Head of caudate nucleus (tissue), 42 donors: ENCODE results near the gene WNT2.
A peak's percentile ranks its signal among the peaks of the same experiment; 100 is the strongest.
"Not testable (repeated sequence)": the region's sequence is repeated elsewhere in the genome, so short reads cannot be mapped to it uniquely, and the experiment has no call there.

Source experiments
- DNase-seq, 42 donors: peaks; one replicate each; pipeline versions ENCODE4 v3.0.0 to v3.0.0-alpha.2; 2020 to 2021; ENCODE audit warnings: mixed read lengths in 7 of 42
- intact Hi-C: fragments of 100-400 bp; cut with DNase I; formaldehyde crosslinking; loops from one replicate; pipeline ENCODE4 v1.15.0; 2022

The WNT2 gene

DNA sequence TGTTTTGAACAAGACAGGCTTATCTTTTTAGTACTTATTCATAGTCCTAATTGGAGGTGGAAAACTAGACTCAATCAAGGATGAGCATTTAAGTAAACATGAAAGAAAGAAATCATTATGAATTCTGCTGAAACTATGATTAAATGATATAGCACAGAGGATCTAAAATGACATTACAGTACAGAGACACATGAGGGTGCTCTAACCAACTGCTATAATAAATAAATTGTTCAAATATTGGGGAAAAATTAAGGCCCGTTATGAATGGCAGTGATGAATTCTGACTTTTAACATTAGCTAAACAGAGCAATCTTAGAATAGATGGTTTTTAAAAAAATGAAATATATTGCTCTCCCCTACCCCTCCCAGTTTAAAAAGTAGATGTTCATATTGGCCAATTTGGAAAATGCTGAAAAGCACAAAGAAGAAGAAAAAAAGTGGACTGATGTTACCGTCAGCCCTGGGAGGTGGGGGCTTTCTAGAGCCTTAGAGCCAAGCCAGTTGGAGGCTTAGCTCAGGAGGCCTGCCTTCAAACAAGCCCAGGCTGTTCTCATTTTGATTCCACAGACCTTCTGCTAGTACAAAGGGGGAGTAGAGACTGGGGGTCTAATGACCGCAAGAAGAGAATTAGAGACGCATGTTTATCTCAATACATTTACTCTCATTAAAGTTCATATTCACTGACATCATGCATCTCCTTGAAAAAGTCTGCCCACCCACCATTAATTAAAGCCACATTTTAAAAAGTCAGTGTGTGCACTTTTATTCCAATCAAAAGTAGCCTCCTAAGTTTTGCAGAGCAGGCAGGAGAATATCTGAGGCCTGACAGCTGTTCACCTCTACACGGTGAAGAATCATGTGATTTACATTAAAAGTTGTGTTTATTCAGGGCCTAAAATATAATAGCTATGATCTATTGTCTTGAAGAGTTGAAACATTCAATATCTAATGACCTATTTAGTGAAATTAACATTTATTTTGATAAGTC is 10.0 kb downstream of the WNT2 start:
- DNase-seq, result no peak
- intact Hi-C loops, result loop anchor here (10.0 kb wide), 1 partner anchor 62 kb away; no protein-coding TSS in a partner anchor

DNA sequence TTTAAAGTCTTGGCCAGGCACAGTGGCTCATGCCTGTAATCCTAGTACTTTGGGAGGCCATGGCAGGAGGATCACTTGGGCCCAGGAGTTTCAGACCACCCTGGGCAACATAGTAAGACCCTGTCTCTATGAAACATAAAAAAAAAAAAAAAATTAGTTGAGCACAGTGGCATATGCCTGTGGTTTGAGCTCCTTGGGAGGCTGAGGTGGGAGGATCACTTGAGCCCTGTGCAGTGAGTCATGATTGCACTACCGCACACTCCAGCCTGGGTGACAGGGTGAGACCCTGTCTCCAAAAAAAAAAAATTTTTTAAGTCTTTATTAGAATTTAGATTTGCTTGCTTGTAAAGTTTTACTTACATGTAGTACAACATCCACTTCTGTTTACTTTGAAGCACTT is 14.0 kb downstream of the WNT2 start:
- no peak for DNase-seq
- intact Hi-C loops, result no loop called here

DNA sequence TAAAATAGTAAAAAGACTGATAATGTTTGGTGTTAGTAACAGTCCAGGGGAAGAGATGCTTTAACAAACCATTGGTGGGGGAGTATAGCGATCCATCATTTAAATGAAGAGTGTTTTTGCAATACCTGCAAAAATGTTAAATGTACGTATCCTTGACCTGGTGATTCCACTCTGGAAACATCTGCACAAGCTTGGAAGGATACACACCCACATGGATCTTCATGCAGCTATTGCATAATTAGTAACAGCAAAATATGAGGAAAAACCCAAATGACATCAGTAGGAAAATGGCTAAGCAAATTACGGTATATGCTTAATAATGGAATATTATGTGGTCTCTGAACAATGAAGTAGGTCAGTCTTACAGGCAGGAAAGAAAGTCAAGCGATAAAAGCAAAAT is 20.5 kb downstream of the WNT2 start:
- intact Hi-C loops, result no loop called here
- DNase-seq, result no peak

DNA sequence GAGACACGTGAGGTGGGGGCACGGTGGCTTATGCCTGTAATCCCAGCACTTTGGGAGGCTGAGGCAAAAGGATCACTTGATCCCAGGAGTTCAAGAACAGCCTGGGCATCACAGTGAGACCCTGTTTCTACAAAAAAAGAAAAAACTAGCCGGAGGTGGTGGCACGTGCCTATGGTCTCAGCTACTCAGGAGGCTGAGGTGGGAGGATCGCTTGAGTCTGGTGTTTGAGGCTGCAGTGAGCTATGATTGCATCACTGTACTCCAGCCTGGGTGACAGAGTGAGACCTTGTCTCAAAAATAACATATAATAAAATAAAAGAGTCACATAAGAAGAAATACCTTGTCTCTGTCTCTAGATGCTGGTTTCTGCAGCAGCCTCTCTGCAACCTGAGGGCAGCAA is 22.4 kb downstream of the WNT2 start:
- intact Hi-C loops, DNase-seq: not testable (repeated sequence)

DNA sequence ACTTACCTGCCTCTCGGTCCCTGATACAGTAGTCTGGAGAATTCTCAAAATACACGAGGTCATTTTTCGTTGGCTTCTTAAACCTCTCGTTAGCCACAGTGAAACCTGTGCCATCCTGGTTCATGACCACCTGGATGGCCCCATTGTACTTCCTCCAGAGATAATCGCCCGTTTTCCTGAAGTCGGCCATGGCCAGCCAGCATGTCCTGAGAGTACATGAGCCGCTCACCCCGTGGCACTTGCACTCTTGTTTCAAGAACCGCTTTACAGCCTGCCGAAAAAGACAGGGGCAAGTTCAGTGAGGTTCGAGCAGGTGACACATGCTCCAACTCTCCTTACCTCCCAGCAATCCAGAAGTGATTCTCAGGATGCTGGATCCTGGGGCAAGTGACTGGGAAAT is 25.3 kb downstream of the WNT2 start:
- no peak for DNase-seq
- intact Hi-C loops, result no loop called here

DNA sequence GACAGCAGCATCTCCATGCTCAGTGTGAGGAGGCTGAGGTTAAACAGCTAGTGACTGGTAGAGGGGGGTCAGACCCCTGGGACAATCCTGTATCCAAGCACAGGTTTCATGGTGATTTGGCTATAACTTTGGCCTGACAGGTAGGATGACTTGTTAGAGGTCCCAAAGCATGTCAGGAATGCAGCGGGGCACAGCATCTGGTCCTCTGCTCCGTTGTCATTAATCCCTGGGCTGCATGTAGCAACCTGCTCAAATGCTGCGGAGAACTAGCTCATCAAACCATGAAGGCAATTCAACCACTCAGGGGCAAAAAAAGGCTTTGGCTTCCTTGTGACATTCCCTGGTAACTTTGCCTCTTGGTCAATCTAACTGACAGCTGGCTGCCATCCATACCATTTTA is 26.8 kb downstream of the WNT2 start:
- no peak for DNase-seq
- intact Hi-C loops, result no loop called here

DNA sequence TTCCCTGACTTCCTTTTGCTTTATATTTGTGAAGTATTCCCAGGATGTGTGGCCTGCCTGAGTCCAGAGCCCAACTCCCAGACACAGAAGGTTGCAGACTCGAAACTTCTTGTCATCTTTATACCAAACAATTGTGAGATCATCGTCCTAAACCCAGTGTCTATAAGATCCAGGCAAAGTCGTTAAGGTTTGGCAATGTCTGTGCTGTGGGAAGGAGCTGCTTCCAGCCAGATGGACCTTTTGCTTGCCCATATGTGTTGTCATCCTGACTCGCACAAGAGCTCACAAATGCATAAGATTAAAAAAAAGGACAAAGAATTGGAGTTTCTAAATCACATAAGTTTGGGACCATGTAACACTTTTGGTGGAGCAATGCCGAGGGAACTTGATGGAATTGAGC is 37.0 kb downstream of the WNT2 start:
- no peak for DNase-seq
- intact Hi-C loops, result no loop called here

DNA sequence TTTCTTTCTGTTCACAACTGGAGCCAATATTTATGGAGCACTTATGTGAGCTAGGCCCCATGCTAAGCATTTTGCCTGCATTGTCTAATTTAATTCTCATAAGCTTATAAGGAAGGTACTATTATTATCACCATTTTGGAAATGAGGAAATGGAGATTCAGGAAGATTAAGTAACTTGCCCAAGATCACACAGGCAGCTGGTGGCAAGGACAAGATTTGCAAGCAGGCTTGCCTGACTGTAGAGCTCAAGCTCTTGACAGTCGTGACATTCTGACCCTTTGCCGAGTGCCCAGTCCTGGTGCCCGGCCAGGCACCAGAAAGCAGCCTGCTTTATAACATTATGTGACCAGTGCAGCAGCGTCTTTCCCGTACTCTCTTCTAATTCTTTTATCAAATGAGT is 38.2 kb downstream of the WNT2 start:
- intact Hi-C loops, result no loop called here
- no peak for DNase-seq

DNA sequence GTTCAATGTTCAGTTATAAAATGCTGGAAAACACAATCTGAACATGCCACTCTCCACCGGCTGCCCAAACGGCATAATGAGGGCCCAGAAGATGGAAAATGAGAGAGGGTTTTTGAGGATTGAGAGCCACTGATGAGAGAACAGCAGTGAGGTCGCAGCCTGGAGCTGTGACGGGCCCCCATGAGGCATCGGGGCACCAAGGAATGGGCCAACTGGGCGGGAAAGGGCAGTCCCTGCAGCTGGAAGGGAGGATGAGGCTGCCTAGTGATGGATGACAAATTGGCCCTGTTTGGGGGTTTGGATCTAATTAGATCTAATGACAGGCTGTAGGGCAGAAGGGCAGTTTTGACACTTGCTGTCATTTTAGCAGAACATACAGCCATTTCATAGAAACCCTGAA is 39.1 kb downstream of the WNT2 start:
- intact Hi-C loops, result no loop called here
- peak in 11 of 42 donors; percentile 3 to 47 (median 20) for DNase-seq

DNA sequence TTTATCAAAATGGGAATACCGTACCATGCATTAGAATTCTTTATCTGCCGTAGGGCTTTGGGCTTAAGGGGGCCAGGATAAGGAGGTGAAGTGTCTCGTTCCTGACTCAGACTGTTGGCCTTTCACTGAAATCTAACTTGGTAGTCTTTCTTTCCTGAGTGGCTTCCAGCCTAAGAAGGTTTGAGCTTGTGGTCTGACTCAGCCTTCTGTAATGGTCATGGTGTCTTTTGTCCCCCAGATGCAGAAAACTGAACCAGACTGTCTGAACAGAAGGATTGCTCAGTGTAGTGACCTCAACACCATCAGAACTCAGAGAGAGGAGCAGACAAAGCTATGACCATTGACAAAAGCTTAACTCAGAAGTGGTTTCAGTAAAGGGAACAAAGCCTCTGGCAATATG is 39.5 kb downstream of the WNT2 start:
- intact Hi-C loops, result no loop called here
- no peak for DNase-seq

DNA sequence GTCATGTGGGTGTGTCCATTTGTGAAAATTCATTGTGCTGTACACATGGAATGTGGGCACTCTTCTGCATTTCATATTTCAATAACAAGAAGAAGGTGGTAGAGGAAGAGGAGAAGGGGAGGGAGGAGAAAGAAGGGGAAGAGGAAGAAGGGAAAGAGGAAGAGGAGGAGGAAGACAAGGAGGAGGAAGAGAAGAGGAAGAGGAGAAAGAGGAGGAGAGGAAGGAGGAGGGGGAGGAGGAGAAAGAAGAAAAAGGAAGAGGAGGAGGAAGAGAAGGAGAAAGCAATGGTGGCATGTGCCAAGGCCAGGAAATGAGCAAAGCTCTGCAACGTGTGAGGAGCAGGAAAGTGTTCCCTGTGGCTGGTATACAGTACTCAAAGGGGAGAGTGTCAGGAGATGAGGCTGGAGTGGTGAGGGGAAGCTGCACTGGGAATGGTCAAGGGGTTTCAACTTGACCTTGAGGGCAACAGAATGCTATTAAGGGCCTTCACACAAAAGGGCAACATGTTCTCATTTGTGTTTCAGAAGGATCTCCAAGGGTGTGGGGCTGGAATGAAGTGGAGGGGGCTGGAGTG is 40.5 kb downstream of the WNT2 start:
- intact Hi-C loops, result no loop called here
- DNase-seq, result no peak

DNA sequence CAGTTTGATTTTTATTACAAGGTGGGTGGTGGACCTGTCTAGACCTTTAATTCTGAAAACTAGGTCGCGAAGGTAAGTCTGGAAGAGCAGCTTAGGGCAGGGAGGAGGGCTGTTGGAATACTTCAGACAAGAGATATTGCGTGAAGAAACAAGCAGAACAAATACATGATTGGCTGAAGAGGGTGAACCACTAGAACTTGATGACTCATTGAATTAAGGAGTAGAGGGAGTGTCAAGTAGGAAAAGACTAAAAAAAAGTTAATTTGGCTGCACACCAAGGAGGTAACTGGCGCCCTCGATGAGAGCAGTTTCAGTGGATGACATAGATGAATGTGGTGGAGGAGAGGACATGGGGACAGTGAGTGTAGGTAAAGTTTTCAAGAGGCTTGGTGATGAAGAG is 41.3 kb downstream of the WNT2 start:
- intact Hi-C loops, result no loop called here
- no peak for DNase-seq

DNA sequence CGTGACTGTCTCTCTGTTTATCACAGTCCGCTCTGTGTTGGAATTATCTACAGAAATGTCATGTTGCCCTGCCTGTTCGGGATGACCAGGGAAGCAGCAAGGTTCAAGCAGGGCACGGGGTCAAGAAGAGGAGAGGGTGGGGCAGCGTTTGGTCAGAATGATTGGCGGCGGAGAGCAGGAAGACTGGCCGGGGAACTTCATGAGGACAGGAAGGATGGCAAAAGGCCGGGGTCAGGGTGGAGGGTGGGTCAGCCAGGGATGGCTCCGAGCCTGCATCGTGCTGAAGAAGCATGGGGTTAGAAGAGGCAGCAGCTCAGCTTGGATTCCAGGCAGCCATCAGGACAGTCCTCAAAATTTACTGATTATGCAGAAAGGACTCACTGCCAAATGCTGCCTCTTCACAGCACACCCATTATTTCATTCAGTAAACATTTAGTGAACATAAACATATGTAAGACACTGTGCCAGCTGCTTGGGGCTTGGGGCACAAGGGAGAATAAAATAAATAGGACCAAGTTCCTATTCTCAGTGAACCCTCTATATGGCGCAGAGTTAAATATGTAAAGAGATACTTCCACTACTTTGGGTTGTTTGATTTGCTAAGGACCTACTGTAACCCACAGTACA is 42.8 kb downstream of the WNT2 start:
- no peak for DNase-seq
- intact Hi-C loops, result no loop called here

DNA sequence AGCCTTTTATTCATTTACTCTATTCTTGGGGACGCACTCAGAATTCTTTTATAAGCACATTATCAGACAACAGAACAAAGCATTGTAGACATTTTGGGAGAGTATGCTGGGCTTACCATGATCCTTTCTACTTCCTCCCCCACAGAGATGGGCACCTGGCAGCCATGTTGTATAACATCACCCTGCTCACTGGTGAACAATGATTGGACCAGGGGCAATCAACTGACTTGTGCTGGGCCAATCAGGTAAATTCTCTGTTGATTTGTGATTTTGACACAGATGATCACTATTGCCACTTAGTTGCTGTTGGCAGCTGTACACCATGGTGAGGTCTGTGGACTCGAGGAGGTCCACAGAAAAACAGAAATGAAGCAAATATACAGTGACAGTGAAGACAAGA is 43.7 kb downstream of the WNT2 start:
- no peak for DNase-seq

DNA sequence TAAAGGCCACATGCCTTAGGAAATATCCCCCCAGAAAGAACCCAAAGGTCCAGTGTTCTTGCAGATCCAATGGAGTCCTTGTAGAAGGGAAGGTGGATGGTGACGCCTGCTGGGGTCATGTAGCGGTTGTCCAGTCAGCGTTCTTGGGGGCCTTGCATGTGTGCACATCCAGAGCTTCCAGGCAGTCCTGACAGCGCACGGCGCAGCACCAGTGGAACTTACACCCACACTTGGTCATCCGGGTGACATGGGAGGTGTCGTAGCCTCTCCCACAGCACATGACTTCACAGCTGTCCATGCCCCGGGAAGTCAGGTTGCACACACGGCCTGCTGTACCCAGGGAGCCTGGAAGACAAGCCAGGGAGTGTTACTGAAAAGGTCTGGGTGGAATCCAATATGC is 44.8 kb downstream of the WNT2 start:
- no peak for DNase-seq
- intact Hi-C loops, result no loop called here

More for the DNA sequence above, 43.7 kb downstream of the WNT2 start:
- intact Hi-C loops, result no loop called here

DNA sequence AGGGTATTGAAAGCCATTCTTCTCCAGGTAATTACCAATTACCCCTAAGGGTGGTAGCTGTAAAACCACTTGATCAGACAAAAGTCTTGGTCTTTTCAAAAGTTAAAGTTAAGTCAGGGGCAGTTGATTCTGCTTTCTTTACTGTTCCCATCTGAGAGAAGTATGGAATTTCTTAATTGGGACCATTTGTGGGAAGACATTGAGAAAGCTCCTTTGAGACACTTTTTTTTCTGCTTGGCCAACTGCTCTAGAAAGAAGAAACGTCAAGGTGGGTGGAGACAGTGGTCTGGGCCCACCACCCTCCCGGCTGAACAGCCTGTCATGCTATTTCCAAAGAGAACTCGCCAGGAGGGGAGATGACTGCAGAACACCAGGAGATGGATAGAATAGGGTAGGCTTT is 45.3 kb downstream of the WNT2 start:
- intact Hi-C loops, result no loop called here
- DNase-seq, result no peak

DNA sequence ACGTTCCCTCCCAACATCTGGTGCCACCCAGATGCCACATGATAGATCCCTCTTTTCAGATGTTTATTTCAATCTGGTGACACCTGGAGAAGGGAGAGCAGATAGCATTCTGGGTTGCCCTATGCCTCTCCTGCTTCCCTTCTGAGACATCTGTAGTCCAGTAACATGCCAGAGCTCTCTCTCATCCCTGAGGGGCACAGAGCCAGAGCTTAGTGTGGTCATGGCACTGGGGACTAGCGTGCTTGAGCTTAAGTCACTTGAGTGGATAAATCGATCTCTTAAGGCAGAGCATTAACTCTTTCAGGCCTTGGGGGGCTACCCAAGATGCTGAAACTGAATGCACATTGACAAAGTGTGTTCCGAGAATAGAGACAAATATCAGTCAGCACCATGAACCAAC is 47.9 kb downstream of the WNT2 start:
- intact Hi-C loops, result no loop called here
- no peak for DNase-seq

DNA sequence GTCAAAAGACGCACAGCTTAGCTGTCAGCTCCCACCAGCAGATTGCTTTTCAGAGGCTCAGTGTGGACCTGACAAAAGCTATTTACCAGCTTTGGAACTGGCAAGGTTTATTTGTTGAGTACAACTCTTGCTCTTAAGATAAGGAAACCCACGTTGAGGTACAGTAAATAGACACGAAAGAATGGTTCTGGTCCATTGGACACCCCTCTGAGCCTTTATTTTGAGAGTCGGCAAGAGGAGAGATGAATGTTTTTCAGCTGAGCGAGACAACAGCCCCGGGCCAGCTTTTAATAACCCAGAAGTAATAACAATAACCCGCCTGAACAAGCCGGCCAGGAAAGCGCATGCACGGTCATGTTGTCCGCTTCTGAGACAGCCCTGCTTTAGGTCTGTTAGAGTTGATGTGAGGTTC is 49.0 kb downstream of the WNT2 start:
- no peak for DNase-seq
- intact Hi-C loops, result no loop called here

DNA sequence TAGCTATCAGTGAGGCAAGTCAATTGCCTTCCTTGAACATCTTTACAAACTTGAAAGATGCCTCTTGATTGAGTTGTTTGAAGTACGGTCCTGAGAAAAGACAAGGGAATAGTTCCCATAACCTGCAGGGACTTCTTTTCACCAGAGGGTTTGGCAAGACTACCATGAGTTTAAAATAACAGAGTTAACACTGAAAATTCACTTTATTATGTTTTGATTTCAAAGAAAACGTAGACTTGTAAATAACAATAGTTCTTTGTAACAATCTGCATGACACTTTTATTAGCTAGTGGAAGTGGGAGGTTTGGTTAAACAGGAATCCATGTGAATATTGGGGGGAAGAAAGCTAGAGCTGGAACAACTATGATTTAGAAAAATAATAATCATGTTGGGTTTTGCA is 49.5 kb downstream of the WNT2 start:
- intact Hi-C loops, result no loop called here
- no peak for DNase-seq

DNA sequence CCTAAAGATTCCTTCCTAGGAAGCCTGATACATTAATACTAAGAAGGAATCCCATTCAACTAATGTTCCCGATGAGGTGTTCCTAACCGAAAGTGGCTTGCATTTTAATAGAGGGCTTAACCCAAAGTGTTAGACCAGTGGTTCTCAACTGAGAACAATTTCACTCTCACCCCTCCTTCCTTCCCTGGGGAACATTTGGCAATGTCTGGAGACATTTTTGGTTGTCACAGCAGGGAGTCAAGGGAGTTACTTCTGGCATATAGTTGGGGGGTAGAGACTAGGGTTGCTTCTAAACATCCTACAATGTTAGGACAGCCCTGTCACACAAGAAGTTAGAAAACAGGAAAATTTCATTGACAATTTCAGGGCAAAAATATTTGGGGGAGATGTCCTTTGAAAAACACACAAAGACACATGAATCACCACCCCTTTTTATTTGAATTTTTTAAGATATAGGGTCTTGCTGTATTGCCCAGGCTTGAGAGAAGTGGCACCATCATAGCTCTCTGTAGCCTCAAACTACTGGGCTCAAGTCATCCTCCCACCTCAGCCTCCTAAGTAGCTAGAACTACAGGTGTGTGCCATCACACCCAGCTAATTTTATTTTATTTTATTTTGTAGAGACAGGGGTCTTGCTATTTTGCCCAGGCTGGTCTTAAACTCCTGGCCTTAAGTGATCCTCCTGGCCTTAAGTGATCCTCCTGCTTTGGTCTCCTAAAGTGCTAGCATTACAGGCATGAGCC is 50.7 kb downstream of the WNT2 start:
- intact Hi-C loops, result no loop called here
- no peak for DNase-seq
